Measurements from ENCODE around the gene DIS3L2. TPM values are rescaled to one million over a fixed set of nuclear protein-coding genes. Genes with fewer than 3 reads are reported as not detected.

DIS3L2 gene
- total RNA-seq, 1 donor from 2014 or later, result 17.0 TPM

DNA sequence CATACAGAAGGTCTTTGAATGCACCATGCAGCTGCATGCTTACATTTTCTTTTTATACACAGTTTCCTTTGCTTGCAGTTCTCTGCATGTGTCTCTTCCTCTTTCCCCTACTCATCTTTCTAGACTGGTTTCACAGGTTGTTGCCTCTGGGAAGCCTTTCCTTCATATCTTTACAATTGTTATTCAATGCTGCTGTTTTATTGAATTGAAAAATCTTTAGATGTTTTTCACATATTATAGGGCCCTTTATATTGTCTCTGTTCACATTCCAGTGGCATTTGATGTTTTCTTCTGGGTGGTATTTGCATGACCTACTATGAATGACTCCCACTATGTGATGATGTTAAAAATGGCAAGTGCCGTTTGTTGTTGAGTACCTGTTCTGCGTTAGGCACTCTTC, 91.1 kb downstream of the DIS3L2 start:
- TF ChIP-seq, protein P1, sequence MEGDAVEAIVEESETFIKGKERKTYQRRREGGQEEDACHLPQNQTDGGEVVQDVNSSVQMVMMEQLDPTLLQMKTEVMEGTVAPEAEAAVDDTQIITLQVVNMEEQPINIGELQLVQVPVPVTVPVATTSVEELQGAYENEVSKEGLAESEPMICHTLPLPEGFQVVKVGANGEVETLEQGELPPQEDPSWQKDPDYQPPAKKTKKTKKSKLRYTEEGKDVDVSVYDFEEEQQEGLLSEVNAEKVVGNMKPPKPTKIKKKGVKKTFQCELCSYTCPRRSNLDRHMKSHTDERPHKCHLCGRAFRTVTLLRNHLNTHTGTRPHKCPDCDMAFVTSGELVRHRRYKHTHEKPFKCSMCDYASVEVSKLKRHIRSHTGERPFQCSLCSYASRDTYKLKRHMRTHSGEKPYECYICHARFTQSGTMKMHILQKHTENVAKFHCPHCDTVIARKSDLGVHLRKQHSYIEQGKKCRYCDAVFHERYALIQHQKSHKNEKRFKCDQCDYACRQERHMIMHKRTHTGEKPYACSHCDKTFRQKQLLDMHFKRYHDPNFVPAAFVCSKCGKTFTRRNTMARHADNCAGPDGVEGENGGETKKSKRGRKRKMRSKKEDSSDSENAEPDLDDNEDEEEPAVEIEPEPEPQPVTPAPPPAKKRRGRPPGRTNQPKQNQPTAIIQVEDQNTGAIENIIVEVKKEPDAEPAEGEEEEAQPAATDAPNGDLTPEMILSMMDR (IDR thresholded peaks at IDR 0.05; ENCODE audit: borderline replicate concordance), result no peak
- Histone ChIP-seq H3K27ac (replicated peaks) (no peak overlapping the region), H3K27me3 (ENCODE audit: low read depth) (no peaks in the 10 kb centered on the region), H3K36me3 (no peaks in the 10 kb centered on the region), H3K9me3 (replicated peaks) (no peaks in the 10 kb centered on the region), H3K4me3 (no peak overlapping the region), H3K4me1 (peaks cover 12% of the 10 kb centered on the region)
- intact Hi-C loops (cut with micrococcal nuclease), result no loop called here
- DNase-seq, result no peak

DNA sequence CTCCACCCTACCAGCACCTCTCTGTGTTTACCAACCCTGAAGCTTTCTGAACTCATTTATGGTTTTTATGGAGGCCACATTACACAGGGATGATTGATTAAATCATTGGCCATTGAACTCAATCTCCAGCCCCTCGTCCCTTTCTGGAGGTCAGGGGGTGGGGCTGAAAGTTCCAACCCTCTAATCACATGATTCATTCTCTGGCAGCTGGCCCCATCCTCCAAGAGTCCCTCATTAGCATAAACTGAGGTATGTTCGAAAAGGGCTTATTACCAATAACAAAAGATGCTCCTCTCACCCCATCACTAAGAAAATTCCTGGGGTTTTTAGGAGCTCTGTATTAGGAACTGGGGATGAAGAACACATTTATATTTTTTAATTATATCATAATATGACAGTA, 92.3 kb downstream of the DIS3L2 start:
- no peak overlapping the region for H3K27ac ChIP-seq (replicated peaks)
- no peaks in the 10 kb centered on the region for H3K36me3 ChIP-seq
- peaks cover 12% of the 10 kb centered on the region for H3K4me1 ChIP-seq
- DNase-seq, result no peak
- H3K9me3 ChIP-seq (replicated peaks), result no peaks in the 10 kb centered on the region
- intact Hi-C loops (cut with micrococcal nuclease), result no loop called here
- no peaks in the 10 kb centered on the region for H3K27me3 ChIP-seq (ENCODE audit: low read depth)
- TF ChIP-seq, protein P1 (IDR thresholded peaks at IDR 0.05; ENCODE audit: borderline replicate concordance), result no peak
- no peak overlapping the region for H3K4me3 ChIP-seq

DNA sequence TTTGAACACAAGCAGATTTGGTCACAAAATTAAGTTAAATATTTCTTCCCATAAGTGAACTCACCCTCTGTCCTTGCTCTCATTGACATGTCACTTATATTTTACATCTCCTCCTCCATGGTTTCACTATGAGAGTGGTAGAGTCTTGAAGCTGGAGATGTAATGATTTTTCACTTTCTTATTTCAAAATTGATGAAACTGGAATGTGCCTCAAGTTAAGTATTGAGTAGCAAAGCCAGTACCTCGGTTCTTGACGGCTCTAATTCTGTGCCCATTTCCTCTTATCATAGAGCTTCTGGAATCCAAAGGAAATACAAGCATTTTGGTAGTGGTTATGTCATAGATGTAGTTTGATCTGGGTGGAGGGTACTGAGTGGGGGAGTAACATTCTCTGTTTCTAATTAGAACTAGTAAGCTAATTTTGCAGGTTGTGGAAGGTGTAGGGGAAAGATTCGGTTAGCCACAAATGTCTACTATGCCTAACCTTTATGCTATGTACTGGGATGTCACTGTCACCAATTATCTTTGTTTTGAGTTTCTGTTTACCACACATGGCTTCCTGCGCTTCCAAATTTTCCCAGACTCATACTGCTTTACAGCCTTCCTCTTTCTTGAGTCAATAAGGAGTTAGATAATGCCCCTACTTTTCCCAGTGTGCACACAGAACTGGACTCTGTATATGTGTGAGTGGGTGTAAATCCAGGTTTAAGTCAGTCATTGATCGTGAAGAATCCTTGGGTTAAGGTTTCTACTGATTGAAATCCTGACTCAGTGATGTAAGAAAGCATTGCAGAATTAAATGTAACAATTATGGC, 96.8 kb downstream of the DIS3L2 start:
- Histone ChIP-seq H3K4me3 (no peak overlapping the region), H3K4me1 (peaks cover 8% of the 10 kb centered on the region), H3K27me3 (ENCODE audit: low read depth) (no peaks in the 10 kb centered on the region), H3K9me3 (replicated peaks) (peaks cover 10% of the 10 kb centered on the region), H3K36me3 (no peaks in the 10 kb centered on the region), H3K27ac (replicated peaks) (no peak overlapping the region)
- intact Hi-C loops (cut with micrococcal nuclease), result no loop called here
- TF ChIP-seq, protein P1 (IDR thresholded peaks at IDR 0.05; ENCODE audit: borderline replicate concordance), result no peak
- no peak for DNase-seq

DNA sequence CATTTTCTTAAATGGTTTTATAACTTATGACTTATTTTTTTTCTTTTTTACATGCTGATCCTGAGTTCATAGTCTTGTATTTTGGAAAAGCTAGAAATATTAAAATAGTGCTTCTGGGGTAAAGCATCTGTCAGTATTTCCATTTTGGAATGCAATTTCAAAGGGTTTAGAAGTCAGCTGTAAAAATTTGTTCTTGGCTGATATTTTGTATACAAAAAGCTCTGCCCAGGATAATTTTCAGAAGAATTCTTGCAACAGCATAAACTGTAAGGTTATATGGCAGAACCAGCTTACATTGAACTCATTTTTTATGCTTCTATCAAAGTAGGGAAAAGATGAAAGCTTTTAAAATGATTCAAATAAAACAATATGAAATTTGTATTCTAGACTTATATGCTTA, 97.4 kb downstream of the DIS3L2 start:
- Histone ChIP-seq H3K27me3 (ENCODE audit: low read depth) (no peaks in the 10 kb centered on the region), H3K4me1 (peaks cover 8% of the 10 kb centered on the region), H3K36me3 (no peaks in the 10 kb centered on the region), H3K9me3 (replicated peaks) (peaks cover 10% of the 10 kb centered on the region), H3K4me3 (no peak overlapping the region), H3K27ac (replicated peaks) (no peak overlapping the region)
- no peak for DNase-seq
- TF ChIP-seq, protein P1 (IDR thresholded peaks at IDR 0.05; ENCODE audit: borderline replicate concordance), result no peak
- intact Hi-C loops (cut with micrococcal nuclease), result no loop called here

DNA sequence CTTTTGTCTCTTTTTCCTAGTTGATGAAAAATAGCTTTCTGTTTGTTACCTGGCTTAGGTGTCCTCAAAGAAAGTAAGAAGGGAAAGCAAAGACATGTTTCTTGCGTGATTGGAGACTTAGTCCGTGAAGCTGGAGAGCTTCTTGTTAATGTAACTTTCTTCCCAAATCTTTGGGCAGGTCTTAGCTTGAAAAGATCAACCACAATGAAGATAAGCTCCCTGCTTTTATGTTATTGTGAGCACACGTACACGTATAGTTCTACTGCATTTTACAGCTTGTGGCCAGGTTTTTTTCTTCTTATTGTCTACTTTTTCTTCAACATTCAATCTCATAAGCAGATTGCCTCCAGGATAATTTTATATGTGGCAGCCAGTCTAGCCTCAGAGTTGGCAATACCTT, 99.8 kb downstream of the DIS3L2 start:
- Histone ChIP-seq H3K27ac (replicated peaks) (no peak overlapping the region), H3K4me3 (no peak overlapping the region), H3K4me1 (no peaks in the 10 kb centered on the region), H3K36me3 (no peaks in the 10 kb centered on the region), H3K9me3 (replicated peaks) (peaks cover 10% of the 10 kb centered on the region), H3K27me3 (ENCODE audit: low read depth) (no peaks in the 10 kb centered on the region)
- intact Hi-C loops (cut with micrococcal nuclease), result no loop called here
- DNase-seq, result no peak
- TF ChIP-seq, protein P1 (IDR thresholded peaks at IDR 0.05; ENCODE audit: borderline replicate concordance), result no peak

Data from left ventricle myocardium inferior (tissue), 1 donor.